HEK293 (cell line): Measurements from ENCODE around the gene C1orf185.

ENCODE experiments used
- CTCF ChIA-PET: fragments of 350-600 bp; formaldehyde crosslinking; extraction: SDS; loops from one replicate; lab custom pipeline; 2021; ENCODE audit warnings: antibody characterized with exemption; lab: Yijun Ruan, JAX
- POLR2A ChIA-PET: fragments of 300-600 bp; formaldehyde crosslinking; extraction: SDS; loops from one replicate; lab custom pipeline; 2020; ENCODE audit warnings: antibody characterized with exemption, inconsistent platforms; lab: Yijun Ruan, JAX
- H3K27ac ChIP-seq: fragments of 200-500 bp; sonication (Bioruptor generic); 2 replicates; pipeline ENCODE4 v1.5.1; 2014; ENCODE audit warnings: low read depth, low read length, control low read depth, inconsistent platforms; ENCODE audit errors: extremely low read depth
- H3K36me3 ChIP-seq, 2 experiments: fragments of 200-500 bp in 1 of 2; sonication (Bioruptor generic) in 1 of 2; 1 replicate in 1 of 2; 2 replicates in 1 of 2; pipeline ENCODE4 v1.5.1; 2014 to 2017; ENCODE audit warnings: inconsistent platforms in 2 of 2, low read length in 2 of 2; ENCODE audit not compliant: control insufficient read depth in 2 of 2, insufficient read depth in 1 of 2
- H3K4me1 ChIP-seq: fragments of 200-500 bp; sonication (Bioruptor generic); 2 replicates; pipeline ENCODE4 v1.5.1; 2014; ENCODE audit warnings: mild to moderate bottlenecking, low read length, inconsistent platforms; ENCODE audit not compliant: control insufficient read depth, insufficient read depth
- H3K4me3 ChIP-seq: 2 replicates; pipeline ENCODE4 v1.5.1; 2011; ENCODE audit warnings: low read depth, mild to moderate bottlenecking, control low read depth, low read length, moderate library complexity
- H3K9me3 ChIP-seq: fragments of 200-500 bp; sonication (Bioruptor generic); 2 replicates; pipeline ENCODE4 v1.5.1; 2014; ENCODE audit warnings: low read depth, low read length, inconsistent platforms; ENCODE audit not compliant: control insufficient read depth, insufficient read depth
- CTCF ChIP-seq: fragments of 450-650 bp; formaldehyde crosslinking; IDR thresholded peaks from 2 replicates; pipeline ENCODE4 v1.5.1; 2016; ENCODE audit warnings: missing biosample characterization, missing genetic modification characterization
- GLIS2 ChIP-seq: fragments of 450-650 bp; formaldehyde crosslinking; IDR thresholded peaks from 2 replicates; pipeline ENCODE4 v1.5.1; 2016; ENCODE audit warnings: missing biosample characterization, missing genetic modification characterization
- SCRT2 ChIP-seq: fragments of 450-650 bp; formaldehyde crosslinking; IDR thresholded peaks from 2 replicates; pipeline ENCODE4 v1.5.1; 2016; ENCODE audit warnings: missing biosample characterization, missing genetic modification characterization
- ZBTB8A ChIP-seq: fragments of 450-650 bp; formaldehyde crosslinking; IDR thresholded peaks from 2 replicates; pipeline ENCODE4 v1.5.1; 2016; ENCODE audit warnings: missing biosample characterization, missing genetic modification characterization
- ZEB2 ChIP-seq: fragments of 450-650 bp; formaldehyde crosslinking; IDR thresholded peaks from 2 replicates; pipeline ENCODE4 v1.5.1; 2016; ENCODE audit warnings: missing biosample characterization, missing genetic modification characterization
- ZNF274 ChIP-seq, 2 experiments: fragments of 200-500 bp in 1 of 2; fragments of 450-650 bp in 1 of 2; sonication (Bioruptor generic) in 1 of 2; formaldehyde crosslinking in 1 of 2; IDR thresholded peaks; 2 replicates each; pipeline versions ENCODE4 v1.5.1 to v1.6.1; 2014 to 2016; ENCODE audit warnings: borderline replicate concordance in 1 of 2, inconsistent platforms in 1 of 2, low read length in 1 of 2, missing biosample characterization in 1 of 2, missing genetic modification characterization in 1 of 2
- ZNF366 ChIP-seq: fragments of 450-650 bp; formaldehyde crosslinking; conservative IDR thresholded peaks from 2 replicates; pipeline ENCODE4 v1.5.1; 2016; ENCODE audit warnings: missing biosample characterization, missing genetic modification characterization
- ZNF423 ChIP-seq: fragments of 450-650 bp; formaldehyde crosslinking; IDR thresholded peaks from 2 replicates; pipeline ENCODE4 v1.5.1; 2016; ENCODE audit warnings: missing biosample characterization, missing genetic modification characterization
- ZNF473 ChIP-seq: fragments of 450-650 bp; formaldehyde crosslinking; IDR thresholded peaks from 2 replicates; pipeline ENCODE4 v1.5.1; 2017; ENCODE audit warnings: missing biosample characterization, missing genetic modification characterization
- ZNF518A ChIP-seq: fragments of 450-650 bp; formaldehyde crosslinking; conservative IDR thresholded peaks from 2 replicates; pipeline ENCODE4 v1.5.1; 2016; ENCODE audit warnings: low read depth, missing biosample characterization, missing genetic modification characterization
- ZNF585B ChIP-seq: fragments of 450-650 bp; formaldehyde crosslinking; IDR thresholded peaks from 2 replicates; pipeline ENCODE4 v1.5.1; 2016; ENCODE audit warnings: missing biosample characterization, missing genetic modification characterization
- TF ChIP-seq, protein P1 (sequence below): fragments of 450-650 bp; formaldehyde crosslinking; IDR thresholded peaks from 2 replicates; pipeline ENCODE4 v1.5.1; 2016; ENCODE audit warnings: missing biosample characterization, missing genetic modification characterization
- TF ChIP-seq, protein P2 (sequence below): fragments of 450-650 bp; formaldehyde crosslinking; IDR thresholded peaks from 2 replicates; pipeline ENCODE4 v1.5.1; 2016; ENCODE audit warnings: missing biosample characterization, missing genetic modification characterization

Gene C1orf185

DNA sequence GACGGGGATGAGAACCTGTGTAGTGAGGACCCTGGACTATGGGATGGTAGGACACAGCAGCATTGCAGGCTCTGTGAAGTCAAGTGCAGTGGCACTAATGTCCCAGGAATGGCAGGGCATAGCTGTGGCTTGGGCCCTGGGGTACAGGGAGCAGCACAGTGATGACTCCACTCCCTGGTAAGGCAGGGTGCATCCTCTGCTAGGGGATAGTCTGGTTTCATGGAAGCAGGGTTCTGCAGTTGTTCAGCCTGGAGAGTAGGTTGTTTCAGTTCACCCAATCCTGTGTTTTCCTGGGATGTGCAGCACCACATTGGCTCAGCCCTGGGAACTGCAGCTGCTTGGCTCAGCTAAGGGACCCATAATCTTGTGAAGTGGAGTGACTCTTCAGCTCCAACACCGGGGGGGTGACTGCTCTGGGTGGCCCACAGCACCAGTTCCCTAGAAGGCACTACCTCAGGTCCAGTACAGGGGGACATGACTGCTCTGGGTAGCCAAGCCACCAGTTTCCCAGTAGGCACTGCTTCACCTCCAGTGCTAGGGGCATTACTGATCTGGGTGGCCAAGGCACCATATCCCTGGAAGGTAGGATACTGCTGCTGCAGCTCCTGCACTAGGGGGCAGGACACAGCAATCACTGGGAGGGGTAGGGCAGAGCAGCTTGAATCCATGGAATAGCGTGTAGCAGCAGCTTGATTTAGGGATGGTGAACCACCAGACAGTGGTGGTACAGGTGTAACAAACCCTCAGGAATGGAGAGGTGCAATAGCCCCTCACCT is 15.3 kb upstream of the C1orf185 start:
- Histone ChIP-seq H3K36me3 (no peaks in the 10 kb centered on the region), H3K27ac (no peak overlapping the region), H3K4me3 (no peak overlapping the region), H3K9me3 (no peaks in the 10 kb centered on the region), H3K4me1 (no peaks in the 10 kb centered on the region)
- ChIA-PET POLR2A (no interaction called here), CTCF (interaction anchor here (0.5 to 3.8 kb wide), 3 partner anchors 104 to 312 kb away, joined by 3 to 37 read pairs (median 4); no protein-coding TSS in a partner anchor)
- TF ChIP-seq ZNF585B (no peak), ZNF274 (IDR thresholded peaks at IDR 0.05; ENCODE audit: low read length) (no peak), ZNF274 (tag by site-specific recombination; IDR thresholded peaks at IDR 0.05; ENCODE audit: borderline replicate concordance) (no peak), ZEB2 (no peak), ZNF423 (tag by site-specific recombination) (no peak), ZNF473 (tag by site-specific recombination) (no peak), ZBTB8A (tag by site-specific recombination) (no peak), ZNF366 (tag by site-specific recombination) (no peak), GLIS2 (tag by site-specific recombination) (no peak), ZNF518A (tag by site-specific recombination) (no peak), SCRT2 (tag by site-specific recombination) (no peak)
- TF ChIP-seq, protein P1, sequence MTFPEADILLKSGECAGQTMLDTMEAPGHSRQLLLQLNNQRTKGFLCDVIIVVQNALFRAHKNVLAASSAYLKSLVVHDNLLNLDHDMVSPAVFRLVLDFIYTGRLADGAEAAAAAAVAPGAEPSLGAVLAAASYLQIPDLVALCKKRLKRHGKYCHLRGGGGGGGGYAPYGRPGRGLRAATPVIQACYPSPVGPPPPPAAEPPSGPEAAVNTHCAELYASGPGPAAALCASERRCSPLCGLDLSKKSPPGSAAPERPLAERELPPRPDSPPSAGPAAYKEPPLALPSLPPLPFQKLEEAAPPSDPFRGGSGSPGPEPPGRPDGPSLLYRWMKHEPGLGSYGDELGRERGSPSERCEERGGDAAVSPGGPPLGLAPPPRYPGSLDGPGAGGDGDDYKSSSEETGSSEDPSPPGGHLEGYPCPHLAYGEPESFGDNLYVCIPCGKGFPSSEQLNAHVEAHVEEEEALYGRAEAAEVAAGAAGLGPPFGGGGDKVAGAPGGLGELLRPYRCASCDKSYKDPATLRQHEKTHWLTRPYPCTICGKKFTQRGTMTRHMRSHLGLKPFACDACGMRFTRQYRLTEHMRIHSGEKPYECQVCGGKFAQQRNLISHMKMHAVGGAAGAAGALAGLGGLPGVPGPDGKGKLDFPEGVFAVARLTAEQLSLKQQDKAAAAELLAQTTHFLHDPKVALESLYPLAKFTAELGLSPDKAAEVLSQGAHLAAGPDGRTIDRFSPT (tag by site-specific recombination) = no peak
- TF ChIP-seq, protein P2, sequence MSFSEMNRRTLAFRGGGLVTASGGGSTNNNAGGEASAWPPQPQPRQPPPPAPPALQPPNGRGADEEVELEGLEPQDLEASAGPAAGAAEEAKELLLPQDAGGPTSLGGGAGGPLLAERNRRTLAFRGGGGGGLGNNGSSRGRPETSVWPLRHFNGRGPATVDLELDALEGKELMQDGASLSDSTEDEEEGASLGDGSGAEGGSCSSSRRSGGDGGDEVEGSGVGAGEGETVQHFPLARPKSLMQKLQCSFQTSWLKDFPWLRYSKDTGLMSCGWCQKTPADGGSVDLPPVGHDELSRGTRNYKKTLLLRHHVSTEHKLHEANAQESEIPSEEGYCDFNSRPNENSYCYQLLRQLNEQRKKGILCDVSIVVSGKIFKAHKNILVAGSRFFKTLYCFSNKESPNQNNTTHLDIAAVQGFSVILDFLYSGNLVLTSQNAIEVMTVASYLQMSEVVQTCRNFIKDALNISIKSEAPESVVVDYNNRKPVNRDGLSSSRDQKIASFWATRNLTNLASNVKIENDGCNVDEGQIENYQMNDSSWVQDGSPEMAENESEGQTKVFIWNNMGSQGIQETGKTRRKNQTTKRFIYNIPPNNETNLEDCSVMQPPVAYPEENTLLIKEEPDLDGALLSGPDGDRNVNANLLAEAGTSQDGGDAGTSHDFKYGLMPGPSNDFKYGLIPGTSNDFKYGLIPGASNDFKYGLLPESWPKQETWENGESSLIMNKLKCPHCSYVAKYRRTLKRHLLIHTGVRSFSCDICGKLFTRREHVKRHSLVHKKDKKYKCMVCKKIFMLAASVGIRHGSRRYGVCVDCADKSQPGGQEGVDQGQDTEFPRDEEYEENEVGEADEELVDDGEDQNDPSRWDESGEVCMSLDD = no peak

DNA sequence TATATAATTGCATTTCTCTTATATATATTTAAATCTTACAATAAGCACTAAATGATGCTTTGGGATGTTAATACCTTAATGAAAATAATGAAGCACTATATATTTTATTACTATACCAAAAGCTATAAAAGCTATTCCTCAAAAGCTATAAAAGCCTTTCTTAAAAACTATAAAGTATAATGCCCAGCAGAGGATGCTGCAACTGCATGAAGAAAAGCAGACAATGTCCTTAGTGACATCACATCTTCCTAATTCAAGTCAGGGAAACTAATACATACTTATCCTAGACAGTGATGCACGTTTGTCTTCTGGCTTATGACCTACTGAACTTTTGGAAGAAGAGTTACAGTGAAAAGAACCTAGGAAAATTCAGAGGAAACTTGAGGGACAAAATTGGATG is 13.6 kb upstream of the C1orf185 start:
- no peaks in the 10 kb centered on the region for H3K36me3 ChIP-seq
- H3K27ac ChIP-seq = no peak overlapping the region
- no peaks in the 10 kb centered on the region for H3K9me3 ChIP-seq
- no peaks in the 10 kb centered on the region for H3K4me1 ChIP-seq
- POLR2A ChIA-PET = no interaction called here
- no peak overlapping the region for H3K4me3 ChIP-seq
- peak; percentile 29; the same call in 1 of the 2 replicates for TF ChIP-seq CTCF (tag by site-specific recombination)
- no peak for TF ChIP-seq ZNF366 (tag by site-specific recombination)
- TF ChIP-seq, all 188 proteins: peak for 1
- CTCF ChIA-PET = interaction anchor here (0.6 to 3.8 kb wide), 7 partner anchors 9 to 314 kb away, joined by 3 to 37 read pairs (median 3); no protein-coding TSS in a partner anchor
